Psoas muscle (tissue), 8 donors: Measurements from ENCODE around the gene PIEZO1. TPM values are rescaled to one million over a fixed set of nuclear protein-coding genes. Genes with fewer than 3 reads are reported as not detected.

ENCODE experiments used
- ATAC-seq, 4 donors: fragments of 200-7000 bp; cut with Tn5 transposase; one replicate each; pipeline ENCODE4 v1.9.1; 2020; ENCODE audit warnings: moderate library complexity in 3 of 4, mild to moderate bottlenecking in 2 of 4
- DNase-seq, 2 donors: peaks; one replicate each; pipeline ENCODE4 v3.0.0-alpha.2; 2020
- H3K27ac ChIP-seq: fragments of 200-600 bp; one replicate; pipeline ENCODE4 v1.8.0; 2022
- H3K27me3 ChIP-seq, 3 donors: fragments of 200-600 bp in 1 of 3; one replicate each; pipeline versions ENCODE4 v1.6.1 to v1.8.0; 2013 to 2022; ENCODE audit warnings: low read length in 2 of 3, mild to moderate bottlenecking in 2 of 3, moderate library complexity in 1 of 3; ENCODE audit not compliant: insufficient read depth in 3 of 3
- H3K36me3 ChIP-seq, 2 donors: fragments of 200-600 bp in 1 of 2; one replicate each; pipeline versions ENCODE4 v1.6.1 to v1.8.0; 2013 to 2022; ENCODE audit warnings: low read depth in 1 of 2, mild to moderate bottlenecking in 1 of 2, moderate library complexity in 1 of 2; ENCODE audit not compliant: insufficient read depth in 1 of 2
- H3K4me1 ChIP-seq: fragments of 200-600 bp; one replicate; pipeline ENCODE4 v1.8.0; 2022
- H3K4me3 ChIP-seq: fragments of 200-600 bp; one replicate; pipeline ENCODE4 v1.8.0; 2022; ENCODE audit warnings: mild to moderate bottlenecking
- H3K9me3 ChIP-seq: fragments of 200-600 bp; one replicate; pipeline ENCODE4 v1.8.0; 2022
- CTCF ChIP-seq: fragments of 200-600 bp; IDR thresholded peaks from one replicate; pipeline ENCODE4 v1.8.0; 2022; ENCODE audit warnings: antibody characterized with exemption
- WGBS, 3 donors: extraction: QIAGEN DNeasy Blood & Tissue Kit; methylation state at CpG; one replicate each; pipeline versions ENCODE4 v1.1.6 to v1.1.7; 2013; 5-methylcytosine and 5-hydroxymethylcytosine counted together
- intact Hi-C, 2 donors: fragments of 100-400 bp; cut with DNase I; formaldehyde crosslinking; loops; one replicate each; pipeline versions ENCODE4 v1.11.0 to v1.14.2; 2022
- polyA plus RNA-seq, 3 donors: library from polyadenylated mRNA; stranded (reverse); fragments of 200-250 nt; gene quantifications; one replicate each; pipeline ENCODE4 v1.2.3, GENCODE V29; 2013
- total RNA-seq, 4 donors: library from RNA; stranded (reverse); fragmentation: NEBNext Ultra II Directional in 2 of 4; extraction: Animal tissue kit (Norgen Biotek cat#: 25700) in 2 of 4; gene quantifications; one replicate each; pipeline versions ENCODE4 v1.2.1 to v1.2.4, GENCODE V29; 2021 to 2023
- donor health status: healthy with polysubstance abuse.
- donor health status: DM: no; HTN: no; CAD: no; lungs with moderate emphysema.
- donor health status: Bipolar disorder and iron deficiency.
- donor health status: healthy.
- donor health status: DM: yes; HTN: yes; CAD: no.
- donor health status: DM: no; HTN: no; CAD: no.
- donor health status: DM: no; HTN: no; CAD: no.
- donor health status: DM: yes; HTN: yes; CAD: no.

PIEZO1 gene
- total and polyA plus RNA-seq, 7 donors: 7.2 to 26.8 (median 10.2) TPM

DNA sequence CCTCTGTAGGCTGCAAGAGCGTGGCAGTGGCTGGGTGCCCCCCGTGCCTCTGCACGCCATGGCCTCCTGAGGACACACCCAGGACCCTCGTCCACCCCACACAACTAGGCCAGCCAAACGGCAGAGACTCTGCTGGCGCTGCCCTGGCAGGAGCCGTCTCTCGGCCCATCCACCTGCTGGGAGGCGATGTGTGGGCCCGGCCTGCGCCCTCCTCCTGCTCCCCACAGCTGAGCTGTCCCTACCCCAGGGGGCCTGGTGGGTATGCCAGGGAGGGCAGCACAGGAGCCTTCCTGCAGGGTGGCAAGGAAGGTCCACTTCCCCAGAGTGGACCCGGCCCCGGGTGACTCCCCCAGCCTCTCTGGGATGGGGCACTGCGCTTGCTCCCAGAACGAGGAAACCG, 85.8 kb downstream of the PIEZO1 start:
- no peak for ATAC-seq
- WGBS, 3 donors: 94 to 95% (median 94%) methylated on average over 13 to 16 of the region's 16 CpGs
- TF ChIP-seq CTCF: no peak
- peaks cover 3 to 61% of the 10 kb centered on the region in 2 donors for H3K36me3 ChIP-seq
- no peak for DNase-seq
- no peaks in the 10 kb centered on the region for H3K9me3 ChIP-seq
- intact Hi-C loops: no loop called here
- H3K27me3 ChIP-seq: no peaks in the 10 kb centered on the region
- no peak overlapping the region for H3K4me3 ChIP-seq
- peaks cover 12% of the 10 kb centered on the region for H3K4me1 ChIP-seq
- H3K27ac ChIP-seq: no peak overlapping the region

DNA sequence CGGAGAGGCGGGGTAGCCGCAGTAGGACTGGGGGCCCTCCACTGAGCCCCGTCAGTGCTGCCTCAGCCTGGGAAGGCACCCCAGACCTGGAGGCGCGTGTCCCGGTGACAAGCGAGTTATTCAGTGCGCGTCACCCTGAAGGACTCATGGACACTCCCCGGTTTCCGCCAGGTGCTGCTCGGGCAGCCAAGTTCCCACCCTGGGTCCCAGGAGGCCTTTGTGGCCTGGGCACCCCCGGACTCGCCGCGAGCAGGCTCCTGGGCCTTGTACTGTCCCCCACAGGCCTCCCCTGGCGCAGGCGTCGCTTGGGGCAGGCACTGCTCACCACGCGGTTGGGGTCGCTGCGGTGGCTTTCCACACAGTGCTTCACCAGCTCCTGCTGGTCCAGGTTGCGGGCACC, 86.4 kb downstream of the PIEZO1 start:
- H3K36me3 ChIP-seq: peaks cover 3 to 61% of the 10 kb centered on the region in 2 donors

DNA sequence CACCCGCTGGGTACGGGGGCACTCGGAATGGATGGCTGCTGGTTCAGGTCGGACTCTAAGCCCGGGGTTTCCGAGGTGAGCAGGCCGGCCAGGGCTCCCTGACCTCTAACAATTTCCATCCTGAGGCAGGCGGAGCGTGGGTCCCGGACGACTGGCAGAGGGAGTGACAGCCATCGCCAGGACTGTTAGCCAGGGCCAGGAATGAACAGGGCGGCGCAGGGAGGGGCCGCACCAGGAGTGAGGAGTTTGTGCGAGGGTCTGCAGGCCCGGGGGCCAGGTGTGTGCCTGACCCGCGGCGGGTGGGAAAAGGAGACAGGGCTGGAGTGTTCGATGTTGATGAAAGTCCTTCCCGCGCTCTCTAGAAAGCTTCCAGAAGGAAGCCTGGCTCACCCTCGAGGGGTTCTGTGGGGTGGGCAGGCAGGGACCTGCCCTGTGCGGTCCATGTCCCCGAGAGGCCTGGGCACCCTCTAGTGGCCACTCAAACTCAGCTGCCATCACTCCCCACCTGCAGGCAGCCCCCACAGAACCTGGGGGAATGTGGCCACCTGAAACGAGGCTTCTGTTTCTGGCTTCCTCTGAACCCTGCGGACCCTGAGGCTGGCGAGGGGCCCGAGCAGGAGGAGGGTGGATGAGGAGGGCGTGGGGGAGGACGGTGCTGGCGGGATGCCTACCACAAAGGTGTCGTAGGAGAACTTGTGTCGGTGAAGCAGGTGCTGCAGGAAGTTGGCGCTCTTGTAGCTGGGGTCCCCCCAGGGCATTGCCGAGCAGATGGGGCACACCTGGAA, 87.0 kb downstream of the PIEZO1 start:
- Histone ChIP-seq H3K4me1 (peaks cover 12% of the 10 kb centered on the region), H3K27ac (no peak overlapping the region), H3K27me3 (no peaks in the 10 kb centered on the region), H3K36me3 (peaks cover 3 to 58% of the 10 kb centered on the region in 2 donors), H3K9me3 (no peaks in the 10 kb centered on the region), H3K4me3 (no peak overlapping the region)
- intact Hi-C loops: no loop called here
- ATAC-seq (peak; percentile 28 to 50 (median 40)), DNase-seq (no peak)
- 82 to 88% (median 85%) methylated on average over 37 of the region's 37 CpGs for WGBS, 3 donors
- TF ChIP-seq CTCF: peak; percentile 38

More for the DNA sequence above, 86.4 kb downstream of the PIEZO1 start:
- H3K4me3 ChIP-seq: no peak overlapping the region
- H3K27ac ChIP-seq: no peak overlapping the region
- DNase-seq (no peak), ATAC-seq (no peak)
- intact Hi-C loops: no loop called here
- 93 to 95% (median 94%) methylated on average over 24 to 25 of the region's 25 CpGs for WGBS, 3 donors
- H3K4me1 ChIP-seq: peaks cover 12% of the 10 kb centered on the region
- no peak for TF ChIP-seq CTCF
- no peaks in the 10 kb centered on the region for H3K27me3 ChIP-seq
- no peaks in the 10 kb centered on the region for H3K9me3 ChIP-seq

DNA sequence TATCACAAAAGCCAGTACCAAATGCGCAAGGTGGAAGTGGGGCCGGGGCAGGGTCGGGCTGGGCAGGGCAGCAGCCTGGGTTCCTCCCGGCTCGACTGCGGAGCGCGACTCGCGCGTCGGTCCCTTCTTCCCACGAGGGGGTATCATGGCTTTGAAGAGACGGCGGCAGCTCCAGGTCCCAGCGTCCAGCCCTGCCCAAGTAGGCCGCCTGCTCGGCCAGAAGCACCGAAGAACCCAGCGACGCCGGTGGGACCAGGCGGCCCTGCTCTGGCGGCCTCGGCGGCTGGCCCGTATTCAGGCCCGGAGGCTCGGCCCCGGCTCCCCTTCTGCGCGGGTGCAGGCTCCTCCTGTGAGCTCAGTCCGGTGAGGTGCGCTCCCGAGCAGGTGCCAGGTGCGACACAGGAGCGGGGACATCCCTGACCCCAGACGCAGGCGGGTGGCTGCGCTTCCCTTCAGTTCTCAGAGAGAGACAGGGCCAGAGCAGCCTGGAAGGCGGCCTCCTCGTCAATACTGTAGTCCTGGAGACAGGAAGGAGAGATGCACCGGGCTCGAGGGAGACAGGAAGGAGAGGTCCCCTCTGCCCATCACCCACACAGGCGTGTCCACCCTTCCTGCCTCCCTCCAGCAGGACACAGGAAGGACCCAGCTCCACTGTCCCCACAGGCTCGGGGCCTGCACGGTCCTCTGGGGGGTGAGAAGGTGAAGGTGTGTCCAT, 87.7 kb downstream of the PIEZO1 start:
- WGBS, 3 donors: 88 to 92% (median 90%) methylated on average over 45 to 47 of the region's 47 CpGs
- Histone ChIP-seq H3K27ac (no peak overlapping the region), H3K9me3 (no peaks in the 10 kb centered on the region), H3K4me1 (peaks cover 12% of the 10 kb centered on the region), H3K27me3 (no peaks in the 10 kb centered on the region), H3K36me3 (peaks cover 3 to 52% of the 10 kb centered on the region in 2 donors), H3K4me3 (no peak overlapping the region)
- TF ChIP-seq CTCF: no peak
- no peak for ATAC-seq
- DNase-seq: no peak
- intact Hi-C loops: no loop called here
